Measurements from ENCODE around the gene PCCB. TPM values are rescaled to one million over a fixed set of nuclear protein-coding genes. Genes with fewer than 3 reads are reported as not detected.

The PCCB gene
- total RNA-seq, 1 experiment from 2014 or later = 69.0 TPM

DNA sequence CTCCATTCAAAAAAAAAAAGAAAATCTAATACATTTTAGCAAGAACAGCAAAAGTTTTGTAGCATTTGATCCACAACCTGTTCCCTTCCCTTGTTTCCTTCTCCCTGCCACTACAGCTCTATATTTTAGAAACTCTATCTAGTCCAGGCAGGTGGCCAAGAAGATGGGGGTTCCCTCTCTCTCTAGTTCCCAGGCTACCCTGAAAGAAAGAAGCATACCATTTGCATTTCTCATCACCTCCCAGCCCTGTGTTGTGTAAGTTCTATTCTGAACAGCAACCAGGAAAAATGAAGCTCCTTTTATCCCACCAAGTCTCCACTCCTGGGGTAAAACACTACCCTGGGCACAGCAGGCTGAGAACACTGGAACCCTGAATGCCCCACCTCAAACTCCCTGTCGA, 100.0 kb downstream of the PCCB start:
- Mint-ChIP-seq H3K27ac (no peak overlapping the region), H3K4me3 (no peak overlapping the region), H3K4me1 (peaks cover 13% of the 10 kb centered on the region), H3K9me3 (no peaks in the 10 kb centered on the region), H3K36me3 (no peaks in the 10 kb centered on the region), H3K27me3 (ENCODE audit: low read depth) (no peaks in the 10 kb centered on the region)
- DNase-seq (ENCODE audit: low spot score) (no peak), ATAC-seq (no peak)
- POLR2A ChIA-PET = no interaction called here
- CTCF ChIA-PET = no interaction called here
- TF ChIP-seq RORB (CRISPR knock-in tag; IDR thresholded peaks at IDR 0.05) (no peak), TEAD4 (CRISPR knock-in tag; IDR thresholded peaks at IDR 0.05) (no peak), NFATC4 (CRISPR knock-in tag; IDR thresholded peaks at IDR 0.05) (no peak), FOXP1 (CRISPR knock-in tag; IDR thresholded peaks at IDR 0.05; ENCODE audit: borderline replicate concordance) (no peak), NFE2L1 (CRISPR knock-in tag; IDR thresholded peaks at IDR 0.05) (no peak), KAT7 (CRISPR knock-in tag; IDR thresholded peaks at IDR 0.05; ENCODE audit: borderline replicate concordance) (no peak), IRF2 (CRISPR knock-in tag; IDR thresholded peaks at IDR 0.05; ENCODE audit: borderline replicate concordance, low read depth) (no peak), RELA (CRISPR knock-in tag; IDR thresholded peaks at IDR 0.05; ENCODE audit: borderline replicate concordance) (no peak), CREB1 (CRISPR knock-in tag; IDR thresholded peaks at IDR 0.05) (no peak), SP1 (CRISPR knock-in tag; conservative IDR thresholded peaks at IDR 0.05) (no peak), JUN (CRISPR knock-in tag; IDR thresholded peaks at IDR 0.05) (no peak), ESRRA (CRISPR knock-in tag; IDR thresholded peaks at IDR 0.05; ENCODE audit: borderline replicate concordance) (no peak), TEAD1 (CRISPR knock-in tag; IDR thresholded peaks at IDR 0.05) (no peak), GABPB1 (CRISPR knock-in tag; IDR thresholded peaks at IDR 0.05) (no peak)
- TF ChIP-seq, protein P1, sequence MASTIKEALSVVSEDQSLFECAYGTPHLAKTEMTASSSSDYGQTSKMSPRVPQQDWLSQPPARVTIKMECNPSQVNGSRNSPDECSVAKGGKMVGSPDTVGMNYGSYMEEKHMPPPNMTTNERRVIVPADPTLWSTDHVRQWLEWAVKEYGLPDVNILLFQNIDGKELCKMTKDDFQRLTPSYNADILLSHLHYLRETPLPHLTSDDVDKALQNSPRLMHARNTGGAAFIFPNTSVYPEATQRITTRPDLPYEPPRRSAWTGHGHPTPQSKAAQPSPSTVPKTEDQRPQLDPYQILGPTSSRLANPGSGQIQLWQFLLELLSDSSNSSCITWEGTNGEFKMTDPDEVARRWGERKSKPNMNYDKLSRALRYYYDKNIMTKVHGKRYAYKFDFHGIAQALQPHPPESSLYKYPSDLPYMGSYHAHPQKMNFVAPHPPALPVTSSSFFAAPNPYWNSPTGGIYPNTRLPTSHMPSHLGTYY (CRISPR knock-in tag; IDR thresholded peaks at IDR 0.05) = no peak
- TF ChIP-seq, protein P2, sequence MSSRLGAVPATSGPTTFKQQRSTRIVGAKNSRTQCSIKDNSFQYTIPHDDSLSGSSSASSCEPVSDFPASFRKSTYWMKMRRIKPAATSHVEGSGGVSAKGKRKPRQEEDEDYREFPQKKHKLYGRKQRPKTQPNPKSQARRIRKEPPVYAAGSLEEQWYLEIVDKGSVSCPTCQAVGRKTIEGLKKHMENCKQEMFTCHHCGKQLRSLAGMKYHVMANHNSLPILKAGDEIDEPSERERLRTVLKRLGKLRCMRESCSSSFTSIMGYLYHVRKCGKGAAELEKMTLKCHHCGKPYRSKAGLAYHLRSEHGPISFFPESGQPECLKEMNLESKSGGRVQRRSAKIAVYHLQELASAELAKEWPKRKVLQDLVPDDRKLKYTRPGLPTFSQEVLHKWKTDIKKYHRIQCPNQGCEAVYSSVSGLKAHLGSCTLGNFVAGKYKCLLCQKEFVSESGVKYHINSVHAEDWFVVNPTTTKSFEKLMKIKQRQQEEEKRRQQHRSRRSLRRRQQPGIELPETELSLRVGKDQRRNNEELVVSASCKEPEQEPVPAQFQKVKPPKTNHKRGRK (CRISPR knock-in tag; IDR thresholded peaks at IDR 0.05; ENCODE audit: borderline replicate concordance) = no peak
- TF ChIP-seq, protein P3, sequence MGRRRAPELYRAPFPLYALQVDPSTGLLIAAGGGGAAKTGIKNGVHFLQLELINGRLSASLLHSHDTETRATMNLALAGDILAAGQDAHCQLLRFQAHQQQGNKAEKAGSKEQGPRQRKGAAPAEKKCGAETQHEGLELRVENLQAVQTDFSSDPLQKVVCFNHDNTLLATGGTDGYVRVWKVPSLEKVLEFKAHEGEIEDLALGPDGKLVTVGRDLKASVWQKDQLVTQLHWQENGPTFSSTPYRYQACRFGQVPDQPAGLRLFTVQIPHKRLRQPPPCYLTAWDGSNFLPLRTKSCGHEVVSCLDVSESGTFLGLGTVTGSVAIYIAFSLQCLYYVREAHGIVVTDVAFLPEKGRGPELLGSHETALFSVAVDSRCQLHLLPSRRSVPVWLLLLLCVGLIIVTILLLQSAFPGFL (CRISPR knock-in tag; IDR thresholded peaks at IDR 0.05; ENCODE audit: borderline replicate concordance) = no peak
- TF ChIP-seq, protein P4, sequence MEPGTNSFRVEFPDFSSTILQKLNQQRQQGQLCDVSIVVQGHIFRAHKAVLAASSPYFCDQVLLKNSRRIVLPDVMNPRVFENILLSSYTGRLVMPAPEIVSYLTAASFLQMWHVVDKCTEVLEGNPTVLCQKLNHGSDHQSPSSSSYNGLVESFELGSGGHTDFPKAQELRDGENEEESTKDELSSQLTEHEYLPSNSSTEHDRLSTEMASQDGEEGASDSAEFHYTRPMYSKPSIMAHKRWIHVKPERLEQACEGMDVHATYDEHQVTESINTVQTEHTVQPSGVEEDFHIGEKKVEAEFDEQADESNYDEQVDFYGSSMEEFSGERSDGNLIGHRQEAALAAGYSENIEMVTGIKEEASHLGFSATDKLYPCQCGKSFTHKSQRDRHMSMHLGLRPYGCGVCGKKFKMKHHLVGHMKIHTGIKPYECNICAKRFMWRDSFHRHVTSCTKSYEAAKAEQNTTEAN (CRISPR knock-in tag; IDR thresholded peaks at IDR 0.05) = no peak
- TF ChIP-seq, protein P5, sequence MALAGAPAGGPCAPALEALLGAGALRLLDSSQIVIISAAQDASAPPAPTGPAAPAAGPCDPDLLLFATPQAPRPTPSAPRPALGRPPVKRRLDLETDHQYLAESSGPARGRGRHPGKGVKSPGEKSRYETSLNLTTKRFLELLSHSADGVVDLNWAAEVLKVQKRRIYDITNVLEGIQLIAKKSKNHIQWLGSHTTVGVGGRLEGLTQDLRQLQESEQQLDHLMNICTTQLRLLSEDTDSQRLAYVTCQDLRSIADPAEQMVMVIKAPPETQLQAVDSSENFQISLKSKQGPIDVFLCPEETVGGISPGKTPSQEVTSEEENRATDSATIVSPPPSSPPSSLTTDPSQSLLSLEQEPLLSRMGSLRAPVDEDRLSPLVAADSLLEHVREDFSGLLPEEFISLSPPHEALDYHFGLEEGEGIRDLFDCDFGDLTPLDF (CRISPR knock-in tag; IDR thresholded peaks at IDR 0.05) = no peak
- TF ChIP-seq, protein P6, sequence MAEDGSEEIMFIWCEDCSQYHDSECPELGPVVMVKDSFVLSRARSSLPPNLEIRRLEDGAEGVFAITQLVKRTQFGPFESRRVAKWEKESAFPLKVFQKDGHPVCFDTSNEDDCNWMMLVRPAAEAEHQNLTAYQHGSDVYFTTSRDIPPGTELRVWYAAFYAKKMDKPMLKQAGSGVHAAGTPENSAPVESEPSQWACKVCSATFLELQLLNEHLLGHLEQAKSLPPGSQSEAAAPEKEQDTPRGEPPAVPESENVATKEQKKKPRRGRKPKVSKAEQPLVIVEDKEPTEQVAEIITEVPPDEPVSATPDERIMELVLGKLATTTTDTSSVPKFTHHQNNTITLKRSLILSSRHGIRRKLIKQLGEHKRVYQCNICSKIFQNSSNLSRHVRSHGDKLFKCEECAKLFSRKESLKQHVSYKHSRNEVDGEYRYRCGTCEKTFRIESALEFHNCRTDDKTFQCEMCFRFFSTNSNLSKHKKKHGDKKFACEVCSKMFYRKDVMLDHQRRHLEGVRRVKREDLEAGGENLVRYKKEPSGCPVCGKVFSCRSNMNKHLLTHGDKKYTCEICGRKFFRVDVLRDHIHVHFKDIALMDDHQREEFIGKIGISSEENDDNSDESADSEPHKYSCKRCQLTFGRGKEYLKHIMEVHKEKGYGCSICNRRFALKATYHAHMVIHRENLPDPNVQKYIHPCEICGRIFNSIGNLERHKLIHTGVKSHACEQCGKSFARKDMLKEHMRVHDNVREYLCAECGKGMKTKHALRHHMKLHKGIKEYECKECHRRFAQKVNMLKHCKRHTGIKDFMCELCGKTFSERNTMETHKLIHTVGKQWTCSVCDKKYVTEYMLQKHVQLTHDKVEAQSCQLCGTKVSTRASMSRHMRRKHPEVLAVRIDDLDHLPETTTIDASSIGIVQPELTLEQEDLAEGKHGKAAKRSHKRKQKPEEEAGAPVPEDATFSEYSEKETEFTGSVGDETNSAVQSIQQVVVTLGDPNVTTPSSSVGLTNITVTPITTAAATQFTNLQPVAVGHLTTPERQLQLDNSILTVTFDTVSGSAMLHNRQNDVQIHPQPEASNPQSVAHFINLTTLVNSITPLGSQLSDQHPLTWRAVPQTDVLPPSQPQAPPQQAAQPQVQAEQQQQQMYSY (CRISPR knock-in tag; IDR thresholded peaks at IDR 0.05) = no peak
